Colonic mucosa (tissue), 4 donors: ENCODE data around the gene ATP6V1G2. TPM values are rescaled to one million over a fixed set of nuclear protein-coding genes. Genes with fewer than 3 reads are reported as not detected.

Experiments used
- DNase-seq: peaks from one replicate; pipeline ENCODE4 v3.0.0-alpha.2; 2020
- H3K27ac ChIP-seq: fragments of 200-600 bp; one replicate; pipeline ENCODE4 v1.8.0; 2021
- H3K27me3 ChIP-seq: fragments of 200-600 bp; one replicate; pipeline ENCODE4 v1.8.0; 2021
- H3K36me3 ChIP-seq: fragments of 200-600 bp; one replicate; pipeline ENCODE4 v1.8.0; 2021
- H3K4me1 ChIP-seq: fragments of 200-600 bp; one replicate; pipeline ENCODE4 v1.8.0; 2021; ENCODE audit warnings: mild to moderate bottlenecking
- H3K4me3 ChIP-seq: fragments of 200-600 bp; one replicate; pipeline ENCODE4 v1.8.0; 2021
- H3K9ac ChIP-seq, 2 donors: one replicate each; pipeline ENCODE4 v1.7.0; 2013; ENCODE audit warnings: control low read depth in 2 of 2, low read depth in 2 of 2, low read length in 2 of 2
- H3K9me3 ChIP-seq: fragments of 200-600 bp; one replicate; pipeline ENCODE4 v1.8.0; 2021
- intact Hi-C: fragments of 100-400 bp; cut with DNase I; formaldehyde crosslinking; loops from one replicate; pipeline ENCODE4 v1.14.1; 2022
- total RNA-seq, 2 donors: library from RNA; stranded (reverse); fragmentation: NEBNext Ultra II Directional in 1 of 2; extraction: Animal tissue kit (Norgen Biotek cat#: 25700) in 1 of 2; gene quantifications; one replicate each; pipeline ENCODE4 v1.2.1, GENCODE V29; 2021
- TF ChIP-seq, protein P1 (sequence below): fragments of 200-600 bp; IDR thresholded peaks from one replicate; pipeline ENCODE4 v1.8.0; 2022; ENCODE audit warnings: antibody characterized with exemption, mild to moderate bottlenecking
- donor health status: healthy.
- donor health status: DM: no; HTN: no; CAD: no.
- donor health status: DM: no; HTN: no; CAD: no.

The ATP6V1G2 gene
- total RNA-seq, 2 donors from 2014 or later, result 0.57 to 0.85 TPM

DNA sequence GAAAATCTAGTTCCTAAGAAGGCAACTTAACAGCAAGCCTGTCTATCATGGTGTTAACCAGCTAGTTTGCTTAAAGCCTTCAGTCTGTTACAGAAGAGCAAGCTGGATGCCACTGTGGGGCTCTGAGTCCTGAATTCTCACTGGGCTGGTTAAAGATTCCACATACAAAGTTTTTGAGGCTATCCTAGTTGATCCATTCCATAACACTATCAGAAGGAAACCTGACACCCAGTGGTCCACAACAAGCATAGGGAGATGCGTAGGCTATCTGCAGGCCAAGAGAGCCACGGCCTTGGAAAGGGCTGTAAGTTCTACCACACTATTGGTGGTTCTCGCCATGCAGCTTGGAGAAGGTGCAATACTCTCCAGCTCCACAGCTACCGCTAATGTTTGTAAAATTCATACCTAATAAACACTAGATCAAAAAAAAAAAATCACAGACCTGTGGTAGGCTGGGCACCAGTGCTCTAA lies 18.1 kb downstream of the ATP6V1G2 start:
- H3K27me3 ChIP-seq, result no peaks in the 10 kb centered on the region
- TF ChIP-seq, protein P1, sequence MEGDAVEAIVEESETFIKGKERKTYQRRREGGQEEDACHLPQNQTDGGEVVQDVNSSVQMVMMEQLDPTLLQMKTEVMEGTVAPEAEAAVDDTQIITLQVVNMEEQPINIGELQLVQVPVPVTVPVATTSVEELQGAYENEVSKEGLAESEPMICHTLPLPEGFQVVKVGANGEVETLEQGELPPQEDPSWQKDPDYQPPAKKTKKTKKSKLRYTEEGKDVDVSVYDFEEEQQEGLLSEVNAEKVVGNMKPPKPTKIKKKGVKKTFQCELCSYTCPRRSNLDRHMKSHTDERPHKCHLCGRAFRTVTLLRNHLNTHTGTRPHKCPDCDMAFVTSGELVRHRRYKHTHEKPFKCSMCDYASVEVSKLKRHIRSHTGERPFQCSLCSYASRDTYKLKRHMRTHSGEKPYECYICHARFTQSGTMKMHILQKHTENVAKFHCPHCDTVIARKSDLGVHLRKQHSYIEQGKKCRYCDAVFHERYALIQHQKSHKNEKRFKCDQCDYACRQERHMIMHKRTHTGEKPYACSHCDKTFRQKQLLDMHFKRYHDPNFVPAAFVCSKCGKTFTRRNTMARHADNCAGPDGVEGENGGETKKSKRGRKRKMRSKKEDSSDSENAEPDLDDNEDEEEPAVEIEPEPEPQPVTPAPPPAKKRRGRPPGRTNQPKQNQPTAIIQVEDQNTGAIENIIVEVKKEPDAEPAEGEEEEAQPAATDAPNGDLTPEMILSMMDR, result no peak
- H3K36me3 ChIP-seq, result peaks cover 15% of the 10 kb centered on the region
- no peaks in the 10 kb centered on the region for H3K4me1 ChIP-seq
- no peak overlapping the region for H3K4me3 ChIP-seq
- no peak overlapping the region for H3K9ac ChIP-seq
- H3K27ac ChIP-seq, result no peak overlapping the region
- intact Hi-C loops, result no loop called here
- no peak for DNase-seq
- H3K9me3 ChIP-seq, result no peaks in the 10 kb centered on the region

DNA sequence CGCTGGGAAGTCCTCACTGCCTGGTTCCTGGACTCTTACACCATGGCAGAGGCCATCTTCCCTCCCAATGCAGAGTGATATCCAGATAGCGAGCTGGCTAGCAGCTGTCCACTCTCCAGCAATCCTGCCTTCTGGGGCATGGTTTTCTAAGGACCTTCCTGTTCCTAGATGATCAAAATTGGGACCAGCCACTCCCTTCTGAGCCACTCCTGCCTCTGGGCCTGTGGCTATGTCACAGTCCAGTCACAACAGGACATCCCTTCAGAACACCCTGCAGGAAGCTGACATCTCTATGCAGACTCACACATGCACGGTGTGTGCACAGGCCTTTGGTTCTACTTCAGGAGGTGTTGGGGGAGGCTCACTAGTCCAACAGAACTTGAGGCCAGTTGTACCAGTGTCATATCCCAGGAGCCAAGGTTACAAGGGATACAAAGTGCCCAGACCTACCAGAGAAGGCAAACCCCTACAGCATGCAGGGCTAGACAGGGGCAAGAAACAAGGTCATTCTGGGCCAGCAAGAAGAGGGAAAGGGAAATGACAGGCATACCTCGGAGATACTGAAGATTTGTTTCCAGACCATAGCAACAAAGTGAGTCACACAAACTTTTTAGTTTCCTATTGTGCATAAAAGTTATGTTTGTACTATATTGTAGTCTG lies 20.3 kb downstream of the ATP6V1G2 start:
- peaks cover 5% of the 10 kb centered on the region for H3K36me3 ChIP-seq
- TF ChIP-seq, protein P1, result no peak
- no peak overlapping the region for H3K4me3 ChIP-seq
- no peaks in the 10 kb centered on the region for H3K27me3 ChIP-seq
- H3K9ac ChIP-seq, result no peak overlapping the region
- no peak overlapping the region for H3K27ac ChIP-seq
- intact Hi-C loops, result no loop called here
- H3K9me3 ChIP-seq, result no peaks in the 10 kb centered on the region
- H3K4me1 ChIP-seq, result no peaks in the 10 kb centered on the region
- no peak for DNase-seq

DNA sequence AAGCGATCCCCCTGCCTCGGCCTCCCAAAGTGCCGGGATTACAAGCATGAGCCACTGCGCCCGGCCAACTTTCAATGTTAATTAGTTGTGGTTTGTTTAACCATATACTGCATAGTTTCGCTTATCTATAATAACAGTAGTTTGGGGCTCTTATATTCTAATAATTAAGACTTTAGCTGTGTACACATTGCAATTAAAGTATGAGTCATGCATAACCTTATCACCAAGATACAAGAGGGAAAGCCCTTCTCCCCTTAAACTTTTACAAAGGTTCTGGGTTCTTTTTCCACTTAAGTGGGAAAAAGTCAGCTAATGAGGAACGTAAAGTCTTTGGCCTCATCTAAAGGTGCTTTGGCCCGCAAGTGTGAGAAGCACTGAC lies 20.9 kb downstream of the ATP6V1G2 start:
- TF ChIP-seq, protein P1, result no peak
- no peak overlapping the region for H3K9ac ChIP-seq

DNA sequence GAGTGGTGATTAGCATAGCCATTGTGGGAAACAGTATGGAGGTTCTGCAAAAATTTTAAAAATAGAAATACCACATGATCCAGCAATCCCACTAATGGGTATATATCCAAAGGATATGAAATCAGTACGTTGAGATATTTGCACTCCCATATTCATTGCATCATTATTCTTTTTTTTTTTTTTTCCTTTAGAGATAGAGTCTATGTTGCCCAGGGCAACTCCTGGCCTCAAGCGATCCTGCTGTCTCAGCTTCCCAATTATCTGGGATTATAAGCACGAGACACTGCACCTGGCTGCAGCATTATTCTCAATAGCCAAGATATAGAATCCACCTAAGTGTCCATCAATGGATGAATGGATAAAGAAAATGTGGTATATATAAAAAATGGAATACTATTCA lies 24.6 kb downstream of the ATP6V1G2 start:
- intact Hi-C loops, result no loop called here
- TF ChIP-seq, protein P1, result no peak
- Histone ChIP-seq H3K9ac (no peak overlapping the region), H3K27ac (no peak overlapping the region), H3K4me1 (no peaks in the 10 kb centered on the region), H3K27me3 (no peaks in the 10 kb centered on the region), H3K36me3 (no peaks in the 10 kb centered on the region), H3K9me3 (no peaks in the 10 kb centered on the region), H3K4me3 (no peak overlapping the region)
- DNase-seq, result no peak

More for the DNA sequence above, 20.9 kb downstream of the ATP6V1G2 start:
- H3K4me1 ChIP-seq, result no peaks in the 10 kb centered on the region
- DNase-seq, result no peak
- H3K4me3 ChIP-seq, result no peak overlapping the region
- intact Hi-C loops, result no loop called here
- no peak overlapping the region for H3K27ac ChIP-seq
- no peaks in the 10 kb centered on the region for H3K9me3 ChIP-seq
- no peaks in the 10 kb centered on the region for H3K27me3 ChIP-seq
- no peaks in the 10 kb centered on the region for H3K36me3 ChIP-seq

DNA sequence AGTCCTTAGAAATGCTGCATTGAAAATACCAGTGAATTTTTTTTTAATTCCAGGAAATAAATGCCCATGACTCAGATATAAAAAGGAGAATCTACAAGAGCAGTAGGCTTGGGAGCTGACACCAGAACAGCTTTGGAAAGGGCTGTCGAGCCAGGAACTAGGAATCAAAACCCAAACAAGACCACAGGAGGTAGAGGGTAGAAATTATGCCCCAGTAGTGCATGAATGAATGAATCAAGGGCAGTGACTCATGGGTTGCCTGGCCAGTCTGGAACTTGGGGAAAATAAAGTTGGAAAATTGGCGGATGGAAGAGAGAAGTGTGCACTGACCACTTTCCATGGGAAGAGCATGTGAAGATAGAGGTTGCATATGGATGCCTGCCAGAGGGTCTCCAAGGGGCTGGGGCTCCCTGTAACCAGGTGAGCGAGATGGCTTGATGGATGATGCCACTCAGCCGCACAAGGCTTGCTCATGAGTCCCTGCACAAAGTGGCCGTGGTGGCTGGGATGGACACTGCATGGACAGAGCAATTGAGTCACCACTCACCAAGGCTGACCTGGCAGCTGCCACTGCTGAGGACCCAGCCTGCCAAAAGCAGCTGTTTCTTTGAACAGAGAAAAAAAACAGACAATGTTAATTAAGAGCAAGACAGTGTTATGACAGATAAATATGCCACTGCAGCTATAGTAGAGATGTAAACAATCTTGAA lies 32.8 kb downstream of the ATP6V1G2 start:
- no peak overlapping the region for H3K4me3 ChIP-seq
- H3K9ac ChIP-seq, result no peak overlapping the region
- H3K4me1 ChIP-seq, result no peaks in the 10 kb centered on the region
- intact Hi-C loops, result no loop called here
- no peaks in the 10 kb centered on the region for H3K36me3 ChIP-seq
- H3K27ac ChIP-seq, result no peak overlapping the region
- DNase-seq, result no peak
- TF ChIP-seq, protein P1, result no peak
- H3K9me3 ChIP-seq, result no peaks in the 10 kb centered on the region
- no peaks in the 10 kb centered on the region for H3K27me3 ChIP-seq
